Ovary (tissue), 9 donors: Measurements from ENCODE around the gene CFAP53. TPM values are rescaled to one million over a fixed set of nuclear protein-coding genes. Genes with fewer than 3 reads are reported as not detected.

Experiments
- DNase-seq, 5 donors: peaks; one replicate each; pipeline ENCODE4 v3.0.0-alpha.2; 2019 to 2020
- H3K27ac ChIP-seq, 2 donors: fragments of 200-600 bp; one replicate each; pipeline versions ENCODE4 v1.5.1 to v1.8.0; 2019 to 2022
- H3K27me3 ChIP-seq: fragments of 200-600 bp; one replicate; pipeline ENCODE4 v1.8.0; 2022
- H3K36me3 ChIP-seq: fragments of 200-600 bp; sonication (generic); one replicate; pipeline ENCODE4 v1.5.1; 2019
- H3K4me1 ChIP-seq: one replicate; pipeline ENCODE4 v1.8.1; 2013; ENCODE audit warnings: mild to moderate bottlenecking, moderate library complexity; ENCODE audit not compliant: insufficient read depth
- H3K4me3 ChIP-seq: fragments of 200-600 bp; sonication (generic); one replicate; pipeline ENCODE4 v1.5.1; 2017
- H3K9me3 ChIP-seq, 2 donors: fragments of 200-600 bp in 1 of 2; sonication (generic) in 1 of 2; one replicate each; pipeline versions ENCODE4 v1.5.1 to v1.8.1; 2013 to 2019; ENCODE audit warnings: mild to moderate bottlenecking in 1 of 2, moderate library complexity in 1 of 2
- CTCF ChIP-seq, 3 donors: fragments of 450-650 bp in 2 of 3; fragments of 200-600 bp in 1 of 3; IDR thresholded peaks; one replicate each; pipeline versions ENCODE4 v1.5.1 to v1.8.0; 2016 to 2022; ENCODE audit warnings: antibody characterized with exemption in 3 of 3, mild to moderate bottlenecking in 1 of 3
- EP300 ChIP-seq: sonication (generic); formaldehyde crosslinking; IDR thresholded peaks from one replicate; pipeline ENCODE4 v1.6.1; 2017; ENCODE audit warnings: antibody characterized with exemption
- POLR2A ChIP-seq: fragments of 450-650 bp; IDR thresholded peaks from one replicate; pipeline ENCODE4 v1.6.1; 2017; ENCODE audit warnings: antibody characterized with exemption, mild to moderate bottlenecking, moderate library complexity
- WGBS, 3 donors: extraction: QIAGEN DNeasy Blood & Tissue Kit in 1 of 3; methylation state at CpG; one replicate each; pipeline versions ENCODE4 v1.1.5 to v1.1.7; 2013 to 2017; 5-methylcytosine and 5-hydroxymethylcytosine counted together
- intact Hi-C, 4 donors: fragments of 100-400 bp; cut with DNase I; formaldehyde crosslinking; loops; one replicate each; pipeline versions ENCODE4 v1.11.0 to v1.15.1; 2022 to 2023
- polyA plus RNA-seq, 2 donors: library from polyadenylated mRNA; stranded (reverse); fragments of 200-250 nt in 1 of 2; fragments of 350-450 nt in 1 of 2; fragmentation: Illumina TruSeq in 1 of 2; extraction: RNeasy Lipid Tissue Mini Kit (QIAGEN cat#74804) in 1 of 2; gene quantifications; one replicate each; pipeline ENCODE4 v1.2.3, GENCODE V29; 2013 to 2014
- total RNA-seq, 7 donors: library from RNA; depleted of rRNA in 2 of 7; stranded (reverse); fragments of >200 nt in 2 of 7; fragmentation: NEBNext Ultra II Directional in 3 of 7; extraction: Animal tissue kit (Norgen Biotek cat#: 25700) in 3 of 7; gene quantifications; one replicate each; pipeline versions ENCODE4 v1.1.0 to v1.2.4, GENCODE V29; 2016 to 2023
- donor health status: DM: no; HTN: no; CAD: no; lungs with moderate emphysema.
- donor health status: DM: no; HTN: no; CAD: no.
- donor health status: Bipolar disorder and iron deficiency.
- donor health status: DM: yes; HTN: yes; CAD: no.
- donor health status: DM: no; HTN: no; CAD: no.
- donor health status: DM: yes; HTN: yes; CAD: no.

The CFAP53 gene
- total and polyA plus RNA-seq, 9 donors = 0.40 to 9.9 (median 0.61) TPM

- Histone ChIP-seq H3K9me3 (no peaks in the 10 kb centered on the region), H3K4me1 (peaks cover 5% of the 10 kb centered on the region), H3K27me3 (no peaks in the 10 kb centered on the region), H3K4me3 (peak within 1 kb of the TSS; percentile 59), H3K27ac (peak within 1 kb of the TSS; percentile 69 to 79), H3K36me3 (no peaks in the 10 kb centered on the region)
- intact Hi-C loops = loop anchor here in 1 of 4 donors (10.0 kb wide), 1 partner anchor 793 kb away; the partner anchor contains the start of gene RPL17
- peak; percentile 96 to 99 (median 98) for DNase-seq
- WGBS, 3 donors = 0% methylated on average over 74 to 76 of the region's 76 CpGs
- TF ChIP-seq CTCF (IDR thresholded peaks at IDR 0.05) (peak; percentile 8 to 86 (median 80)), EP300 (no peak), POLR2A (no peak)
These were observed 21.4 kb upstream of the CFAP53 start, which contains the start of gene CXXC1 for GRCh38 chr18:50287441-50288347. Gene CXXC1, minus strand, starts transcription at chr18:50287692. Its CDS starts 103 bp downstream, at chr18:50287589.

- H3K4me1 ChIP-seq = peaks cover 5% of the 10 kb centered on the region
- H3K4me3 ChIP-seq = peak overlapping the region; percentile 59
- intact Hi-C loops = loop anchor here in 1 of 4 donors (10.0 kb wide), 1 partner anchor 792 kb away; the partner anchor contains the start of gene RPL17
- no peaks in the 10 kb centered on the region for H3K9me3 ChIP-seq
- peak overlapping the region; percentile 69 to 79 for H3K27ac ChIP-seq
- 0 to 1% (median 0%) methylated on average over 27 of the region's 27 CpGs for WGBS, 3 donors
- TF ChIP-seq CTCF (IDR thresholded peaks at IDR 0.05) (no peak), EP300 (no peak), POLR2A (no peak)
- no peaks in the 10 kb centered on the region for H3K27me3 ChIP-seq
- no peaks in the 10 kb centered on the region for H3K36me3 ChIP-seq
- peak in 4 of 5 donors; percentile 31 to 65 (median 49) for DNase-seq
These were observed 20.7 kb upstream of the CFAP53 start for GRCh38 chr18:50287028-50287440.

GRCh38 chr18:50286391-50287027 is 20.2 kb upstream of the CFAP53 start:
- TF ChIP-seq CTCF (IDR thresholded peaks at IDR 0.05) = no peak
- no peak for TF ChIP-seq POLR2A
- no peak for TF ChIP-seq EP300
- Histone ChIP-seq H3K27me3 (no peaks in the 10 kb centered on the region), H3K4me1 (peaks cover 5% of the 10 kb centered on the region), H3K9me3 (no peaks in the 10 kb centered on the region), H3K4me3 (peak overlapping the region; percentile 59), H3K36me3 (no peaks in the 10 kb centered on the region), H3K27ac (peak overlapping the region in 1 of 2 donors; percentile 79)
- DNase-seq = peak in 2 of 5 donors; percentile 55 to 65
- intact Hi-C loops = loop anchor here in 1 of 4 donors (10.0 kb wide), 1 partner anchor 792 kb away; the partner anchor contains the start of gene RPL17
- WGBS, 3 donors = 8 to 18% (median 12%) methylated on average over 15 to 23 of the region's 23 CpGs

- no peak overlapping the region for H3K27ac ChIP-seq
- no peaks in the 10 kb centered on the region for H3K27me3 ChIP-seq
- TF ChIP-seq POLR2A = no peak
- TF ChIP-seq CTCF (IDR thresholded peaks at IDR 0.05) = no peak
- no peak for TF ChIP-seq EP300
- peaks cover 5% of the 10 kb centered on the region for H3K4me1 ChIP-seq
- H3K9me3 ChIP-seq = no peaks in the 10 kb centered on the region
- WGBS, 3 donors = 92 to 95% (median 92%) methylated on average over 24 of the region's 24 CpGs
- intact Hi-C loops = loop anchor here in 1 of 4 donors (10.0 kb wide), 1 partner anchor 791 kb away; the partner anchor contains the start of gene RPL17
- no peaks in the 10 kb centered on the region for H3K36me3 ChIP-seq
- peak in 1 of 5 donors; percentile 36 for DNase-seq
- no peak overlapping the region for H3K4me3 ChIP-seq
These were observed 19.5 kb upstream of the CFAP53 start for GRCh38 chr18:50285631-50286321.
